Measurements from ENCODE around the gene RAPGEF6. TPM values are rescaled to one million over a fixed set of nuclear protein-coding genes. Genes with fewer than 3 reads are reported as not detected.

Gene RAPGEF6, protein sequence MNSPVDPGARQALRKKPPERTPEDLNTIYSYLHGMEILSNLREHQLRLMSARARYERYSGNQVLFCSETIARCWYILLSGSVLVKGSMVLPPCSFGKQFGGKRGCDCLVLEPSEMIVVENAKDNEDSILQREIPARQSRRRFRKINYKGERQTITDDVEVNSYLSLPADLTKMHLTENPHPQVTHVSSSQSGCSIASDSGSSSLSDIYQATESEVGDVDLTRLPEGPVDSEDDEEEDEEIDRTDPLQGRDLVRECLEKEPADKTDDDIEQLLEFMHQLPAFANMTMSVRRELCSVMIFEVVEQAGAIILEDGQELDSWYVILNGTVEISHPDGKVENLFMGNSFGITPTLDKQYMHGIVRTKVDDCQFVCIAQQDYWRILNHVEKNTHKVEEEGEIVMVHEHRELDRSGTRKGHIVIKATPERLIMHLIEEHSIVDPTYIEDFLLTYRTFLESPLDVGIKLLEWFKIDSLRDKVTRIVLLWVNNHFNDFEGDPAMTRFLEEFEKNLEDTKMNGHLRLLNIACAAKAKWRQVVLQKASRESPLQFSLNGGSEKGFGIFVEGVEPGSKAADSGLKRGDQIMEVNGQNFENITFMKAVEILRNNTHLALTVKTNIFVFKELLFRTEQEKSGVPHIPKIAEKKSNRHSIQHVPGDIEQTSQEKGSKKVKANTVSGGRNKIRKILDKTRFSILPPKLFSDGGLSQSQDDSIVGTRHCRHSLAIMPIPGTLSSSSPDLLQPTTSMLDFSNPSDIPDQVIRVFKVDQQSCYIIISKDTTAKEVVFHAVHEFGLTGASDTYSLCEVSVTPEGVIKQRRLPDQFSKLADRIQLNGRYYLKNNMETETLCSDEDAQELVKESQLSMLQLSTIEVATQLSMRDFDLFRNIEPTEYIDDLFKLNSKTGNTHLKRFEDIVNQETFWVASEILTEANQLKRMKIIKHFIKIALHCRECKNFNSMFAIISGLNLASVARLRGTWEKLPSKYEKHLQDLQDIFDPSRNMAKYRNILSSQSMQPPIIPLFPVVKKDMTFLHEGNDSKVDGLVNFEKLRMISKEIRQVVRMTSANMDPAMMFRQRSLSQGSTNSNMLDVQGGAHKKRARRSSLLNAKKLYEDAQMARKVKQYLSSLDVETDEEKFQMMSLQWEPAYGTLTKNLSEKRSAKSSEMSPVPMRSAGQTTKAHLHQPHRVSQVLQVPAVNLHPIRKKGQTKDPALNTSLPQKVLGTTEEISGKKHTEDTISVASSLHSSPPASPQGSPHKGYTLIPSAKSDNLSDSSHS (N-terminal part only)
- total RNA-seq = 8.0 TPM in 2 replicates

DNA sequence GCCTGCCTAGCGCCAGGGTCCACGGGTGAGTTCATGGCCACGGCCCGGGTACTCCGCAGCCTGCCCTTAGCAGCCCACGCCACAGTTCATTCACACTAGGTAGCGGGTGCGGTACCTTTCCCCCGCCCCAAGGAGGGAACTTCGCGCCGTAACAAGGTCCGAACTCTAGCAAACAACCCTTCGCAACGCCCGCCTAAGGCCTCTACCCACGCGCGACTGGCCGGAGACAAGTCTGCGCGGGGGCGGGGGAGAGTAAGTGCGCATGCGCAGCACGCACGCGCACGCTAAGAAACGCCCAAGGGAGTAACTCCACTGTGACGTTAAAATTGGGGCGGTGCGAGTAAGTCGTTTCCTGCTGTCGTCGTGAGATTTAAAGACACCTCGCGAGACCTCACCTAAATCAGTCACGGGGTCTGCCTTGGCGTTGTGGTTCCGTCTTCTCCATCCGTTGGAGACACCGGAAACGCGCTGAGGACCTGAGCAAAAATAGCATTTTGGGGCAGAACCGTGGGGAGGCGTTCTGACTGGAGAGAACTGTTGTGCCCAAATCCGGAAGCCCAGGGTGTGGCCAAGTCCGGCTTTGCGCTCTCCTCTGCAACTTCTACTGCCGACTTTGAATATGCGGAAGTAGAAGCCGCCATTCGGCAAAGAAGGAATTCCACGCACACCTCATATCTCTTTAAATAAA is at the start of gene RAPGEF6:
Gene RAPGEF6, minus strand, starts transcription at position 234 of the 688 bp plus-strand sequence. Its CDS starts 199 bp downstream, at position 35.

Other genes with a start within 250 kb of the RAPGEF6 start
- gene FNIP1, start 161.8 kb upstream of the RAPGEF6 start, total RNA-seq = 19.1 and 35.1 TPM in 2 replicates